ENCODE results near the gene GATA1.

Gene GATA1

DNA sequence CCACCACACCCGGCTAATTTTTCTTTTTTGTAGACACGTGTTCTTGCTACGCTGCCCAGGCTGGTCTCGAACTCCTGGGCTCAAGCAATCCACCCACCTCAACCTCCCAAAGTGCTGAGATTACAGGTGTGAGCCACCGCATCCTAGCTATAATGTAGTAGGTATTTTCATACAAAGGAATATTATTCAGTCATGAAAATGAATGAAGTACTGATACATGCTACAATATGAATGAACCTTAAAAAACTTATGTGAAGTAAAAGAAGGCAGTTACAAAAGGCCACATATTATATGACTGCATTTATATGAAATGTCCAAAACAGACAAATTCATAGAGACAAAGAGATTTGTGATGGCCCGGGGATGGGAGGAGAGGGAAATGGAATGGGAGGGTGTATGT lies 4.7 kb upstream of the GATA1 start:
- no peak for DNase-seq (ENCODE audit: extremely low read depth, low read depth)
- TF ChIP-seq, protein P1, sequence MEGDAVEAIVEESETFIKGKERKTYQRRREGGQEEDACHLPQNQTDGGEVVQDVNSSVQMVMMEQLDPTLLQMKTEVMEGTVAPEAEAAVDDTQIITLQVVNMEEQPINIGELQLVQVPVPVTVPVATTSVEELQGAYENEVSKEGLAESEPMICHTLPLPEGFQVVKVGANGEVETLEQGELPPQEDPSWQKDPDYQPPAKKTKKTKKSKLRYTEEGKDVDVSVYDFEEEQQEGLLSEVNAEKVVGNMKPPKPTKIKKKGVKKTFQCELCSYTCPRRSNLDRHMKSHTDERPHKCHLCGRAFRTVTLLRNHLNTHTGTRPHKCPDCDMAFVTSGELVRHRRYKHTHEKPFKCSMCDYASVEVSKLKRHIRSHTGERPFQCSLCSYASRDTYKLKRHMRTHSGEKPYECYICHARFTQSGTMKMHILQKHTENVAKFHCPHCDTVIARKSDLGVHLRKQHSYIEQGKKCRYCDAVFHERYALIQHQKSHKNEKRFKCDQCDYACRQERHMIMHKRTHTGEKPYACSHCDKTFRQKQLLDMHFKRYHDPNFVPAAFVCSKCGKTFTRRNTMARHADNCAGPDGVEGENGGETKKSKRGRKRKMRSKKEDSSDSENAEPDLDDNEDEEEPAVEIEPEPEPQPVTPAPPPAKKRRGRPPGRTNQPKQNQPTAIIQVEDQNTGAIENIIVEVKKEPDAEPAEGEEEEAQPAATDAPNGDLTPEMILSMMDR (IDR thresholded peaks at IDR 0.05; ENCODE audit: low read depth, low read length, missing control alignments): no peak
- H3K4me3 ChIP-seq (replicated peaks; ENCODE audit: low read depth, low read length): no peak overlapping the region

DNA sequence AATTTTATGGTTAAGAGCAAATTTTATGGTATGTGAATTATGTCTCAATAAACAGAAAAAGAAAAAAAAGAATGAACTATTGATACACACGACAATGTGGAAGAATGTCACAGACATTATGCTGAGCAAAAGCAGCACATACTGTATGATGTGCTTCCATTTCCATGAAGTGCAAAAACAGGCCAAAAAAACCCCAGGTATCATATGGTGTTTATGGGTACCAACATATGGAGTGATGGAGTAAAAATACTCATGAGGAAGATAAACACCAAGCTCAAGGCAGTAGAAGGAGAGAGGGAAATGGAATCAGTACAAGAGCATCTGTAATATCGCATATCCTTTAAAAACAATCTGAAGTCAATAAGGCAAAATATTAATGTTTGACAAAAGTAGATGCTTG lies 4.2 kb upstream of the GATA1 start:
- DNase-seq (ENCODE audit: extremely low read depth, low read depth): no peak
- TF ChIP-seq, protein P1 (IDR thresholded peaks at IDR 0.05; ENCODE audit: low read depth, low read length, missing control alignments): no peak
- no peak overlapping the region for H3K4me3 ChIP-seq (replicated peaks; ENCODE audit: low read depth, low read length)

DNA sequence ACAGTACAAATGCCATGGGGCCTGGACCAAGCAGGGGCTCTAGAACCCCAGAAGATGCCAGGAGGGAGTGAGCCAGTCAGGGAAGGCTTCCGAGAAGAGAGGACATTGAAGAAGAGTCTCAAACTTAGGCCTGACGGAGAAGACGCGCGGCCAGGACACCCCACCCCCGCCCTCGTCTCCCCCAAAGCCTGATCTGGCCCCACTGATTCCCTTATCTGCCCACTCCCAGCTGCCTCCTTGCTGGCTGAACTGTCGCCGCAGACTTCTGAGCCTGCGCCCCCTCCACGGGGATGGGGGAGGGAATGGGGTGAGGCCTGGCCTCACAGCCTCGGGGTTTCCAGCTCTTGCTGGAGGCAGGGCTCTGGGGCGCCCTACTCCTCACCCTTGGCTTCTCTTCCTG lies 3.6 kb upstream of the GATA1 start:
- TF ChIP-seq, protein P1 (IDR thresholded peaks at IDR 0.05; ENCODE audit: low read depth, low read length, missing control alignments): no peak
- H3K4me3 ChIP-seq (replicated peaks; ENCODE audit: low read depth, low read length): no peak overlapping the region
- no peak for DNase-seq (ENCODE audit: extremely low read depth, low read depth)

DNA sequence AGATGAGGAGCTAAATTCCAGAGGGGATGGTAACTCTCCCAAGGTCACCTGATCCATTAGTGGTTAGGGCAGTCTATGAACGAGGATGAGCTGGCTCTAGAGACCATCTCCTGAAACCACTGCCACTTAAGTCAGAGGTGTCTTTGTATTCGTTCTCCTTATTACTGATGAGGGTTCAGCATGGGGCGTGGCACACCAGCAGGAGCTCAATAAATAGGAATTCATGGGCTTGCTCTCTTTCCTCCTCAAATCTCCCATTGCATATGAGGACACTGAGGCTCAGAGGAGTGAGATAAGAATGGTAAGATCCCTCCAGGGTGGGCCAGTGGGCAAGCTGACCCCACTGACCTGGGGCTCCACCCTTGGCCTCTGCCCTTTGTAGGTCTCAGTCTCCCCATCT lies 1.7 kb upstream of the GATA1 start:
- no peak for DNase-seq (ENCODE audit: extremely low read depth, low read depth)
- no peak overlapping the region for H3K4me3 ChIP-seq (replicated peaks; ENCODE audit: low read depth, low read length)
- TF ChIP-seq, protein P1 (IDR thresholded peaks at IDR 0.05; ENCODE audit: low read depth, low read length, missing control alignments): no peak

DNA sequence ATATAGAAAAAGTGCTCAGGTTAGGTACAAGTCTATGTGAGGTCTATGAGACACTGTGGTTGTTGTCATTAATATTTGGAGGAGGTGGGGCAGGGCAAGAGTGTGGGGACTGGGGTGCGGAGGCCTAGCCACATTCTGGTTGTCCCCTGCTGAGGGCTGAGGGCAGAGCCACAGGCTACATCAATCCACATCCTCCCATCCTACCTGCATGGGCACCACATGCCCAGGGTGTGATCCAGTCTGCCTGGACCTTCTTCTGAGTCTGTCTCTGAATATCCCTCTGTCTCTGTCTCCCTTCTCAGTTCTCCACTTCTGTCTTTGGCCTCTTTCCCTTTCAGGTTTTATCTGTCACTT lies 1.2 kb upstream of the GATA1 start:
- H3K4me3 ChIP-seq (replicated peaks; ENCODE audit: low read depth, low read length): no peak overlapping the region
- TF ChIP-seq, protein P1 (IDR thresholded peaks at IDR 0.05; ENCODE audit: low read depth, low read length, missing control alignments): no peak

DNA sequence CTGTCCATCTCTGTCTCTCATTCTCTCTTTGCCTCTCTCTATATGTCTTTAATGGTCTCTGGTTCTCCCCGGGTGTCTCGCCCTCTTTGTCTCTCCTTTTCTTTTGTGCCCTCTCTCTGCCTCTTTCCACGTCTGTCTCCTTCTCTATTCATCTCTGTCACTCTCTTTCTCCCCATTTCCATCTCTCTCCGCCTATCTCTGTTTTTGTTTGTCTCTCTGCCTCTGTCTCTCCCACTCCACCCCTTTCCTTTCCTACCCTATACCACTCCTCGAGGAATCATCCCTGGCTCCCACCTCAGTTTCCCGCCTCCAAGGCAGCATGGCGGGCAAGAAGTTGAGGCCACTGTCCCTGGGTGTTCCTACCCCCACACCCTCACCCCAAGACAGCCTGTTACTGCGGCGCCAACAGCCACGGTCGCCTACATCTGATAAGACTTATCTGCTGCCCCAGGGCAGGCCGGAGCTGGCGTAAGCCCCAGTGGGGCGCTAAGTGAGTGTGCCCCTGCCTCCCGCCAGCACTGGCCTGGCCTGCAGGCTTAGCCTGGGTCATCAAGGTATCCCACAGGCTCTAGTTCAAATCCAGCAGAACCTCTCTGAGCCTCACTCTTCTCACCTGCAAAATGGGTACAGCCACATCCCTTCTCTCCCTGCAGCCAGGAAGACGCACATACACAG lies 713 bp upstream of the GATA1 start:
- no peak for DNase-seq (ENCODE audit: extremely low read depth, low read depth)
- TF ChIP-seq, protein P1 (IDR thresholded peaks at IDR 0.05; ENCODE audit: low read depth, low read length, missing control alignments): no peak
- no peak overlapping the region for H3K4me3 ChIP-seq (replicated peaks; ENCODE audit: low read depth, low read length)

More for the DNA sequence above, 1.2 kb upstream of the GATA1 start:
- no peak for DNase-seq (ENCODE audit: extremely low read depth, low read depth)

Data from HFF-Myc (cell line).